HG03175 (cell line): ENCODE measurements around the gene THADA.

Experiments used
- ATAC-seq: cut with Tn5 transposase; IDR thresholded peaks from one replicate; pipeline ENCODE4 v1.9.1; 2021; ENCODE audit warnings: mild to moderate bottlenecking, moderate library complexity; ENCODE audit not compliant: unreplicated experiment

The THADA gene

DNA sequence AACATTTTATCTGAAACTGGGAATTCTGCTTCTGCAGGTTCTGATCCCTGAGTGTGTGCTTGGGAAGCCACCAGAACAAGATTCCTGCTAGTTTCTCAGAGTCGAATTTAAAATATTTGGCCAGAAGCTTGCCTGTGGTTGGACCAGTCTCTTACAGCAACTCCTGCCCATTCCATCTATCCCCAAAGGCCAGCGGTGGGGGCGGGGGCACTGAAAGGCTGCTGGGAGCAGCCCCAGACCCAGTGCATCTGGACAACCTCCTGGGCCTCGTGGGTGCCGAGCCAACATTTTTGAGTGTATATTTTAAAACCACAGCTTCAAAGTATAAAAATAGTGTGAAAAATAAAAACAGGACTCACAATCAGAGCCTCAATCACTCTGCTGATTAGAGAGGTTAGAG is 330.8 kb downstream of the THADA start:
- ATAC-seq, result no peak

DNA sequence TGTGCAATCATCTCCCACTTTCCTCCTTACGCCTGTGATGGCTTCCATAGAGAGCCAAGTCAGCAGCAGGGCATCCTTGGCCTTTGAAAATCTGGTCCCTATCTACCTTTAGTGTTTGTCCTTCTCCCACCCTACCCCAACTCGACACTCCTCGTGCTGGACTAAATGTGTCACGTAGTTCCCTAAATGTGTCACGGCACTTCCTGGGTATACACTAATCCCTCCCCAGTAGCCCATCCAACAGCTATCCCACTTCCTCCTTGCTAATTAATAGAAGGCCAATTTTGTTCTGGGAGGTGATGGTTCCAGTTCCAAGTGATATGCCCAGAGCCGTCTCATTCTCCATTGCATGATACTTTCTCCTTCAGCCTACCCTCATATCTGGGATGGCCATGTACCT is 332.9 kb downstream of the THADA start:
- no peak for ATAC-seq

DNA sequence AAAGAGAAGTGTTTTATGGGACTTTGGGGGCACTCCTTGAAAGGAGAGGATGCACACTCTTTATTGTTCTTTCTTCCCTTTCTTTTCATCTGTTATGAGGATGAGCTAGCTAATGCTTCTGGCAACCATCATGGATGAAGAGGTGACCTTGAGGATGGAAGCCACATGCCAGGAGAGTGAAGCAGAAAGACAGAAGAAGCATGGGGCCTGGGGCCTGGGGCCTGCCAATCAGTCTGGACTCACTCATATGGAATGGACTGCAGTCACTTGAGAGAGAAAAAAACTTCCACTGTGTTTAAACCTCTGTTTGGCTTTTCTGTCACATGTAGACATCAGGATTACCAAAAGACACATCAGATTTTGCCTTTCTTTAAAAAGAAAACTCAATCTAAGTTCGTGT is 333.6 kb downstream of the THADA start:
- no peak for ATAC-seq

DNA sequence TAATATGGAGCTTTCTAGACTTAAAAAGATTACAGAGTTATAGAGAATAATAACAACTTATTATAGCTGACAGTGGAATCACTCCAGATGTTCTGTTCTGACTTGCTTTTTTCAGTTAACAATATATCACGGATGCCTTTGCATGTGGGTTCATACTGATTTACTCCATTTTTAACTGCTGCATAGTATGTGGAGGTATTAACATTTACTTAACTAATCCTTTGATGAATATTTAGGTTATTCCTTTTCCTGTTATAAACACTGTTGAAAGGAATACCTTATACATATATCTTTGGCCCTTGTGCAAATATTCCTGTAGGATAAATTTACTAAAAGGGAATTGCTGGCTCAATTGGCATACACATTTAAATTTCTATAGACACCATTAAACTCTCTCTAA is 336.3 kb downstream of the THADA start:
- no peak for ATAC-seq

- no peak for ATAC-seq
These were observed 337.2 kb downstream of the THADA start for GRCh38 chr2:43258547-43259156.

DNA sequence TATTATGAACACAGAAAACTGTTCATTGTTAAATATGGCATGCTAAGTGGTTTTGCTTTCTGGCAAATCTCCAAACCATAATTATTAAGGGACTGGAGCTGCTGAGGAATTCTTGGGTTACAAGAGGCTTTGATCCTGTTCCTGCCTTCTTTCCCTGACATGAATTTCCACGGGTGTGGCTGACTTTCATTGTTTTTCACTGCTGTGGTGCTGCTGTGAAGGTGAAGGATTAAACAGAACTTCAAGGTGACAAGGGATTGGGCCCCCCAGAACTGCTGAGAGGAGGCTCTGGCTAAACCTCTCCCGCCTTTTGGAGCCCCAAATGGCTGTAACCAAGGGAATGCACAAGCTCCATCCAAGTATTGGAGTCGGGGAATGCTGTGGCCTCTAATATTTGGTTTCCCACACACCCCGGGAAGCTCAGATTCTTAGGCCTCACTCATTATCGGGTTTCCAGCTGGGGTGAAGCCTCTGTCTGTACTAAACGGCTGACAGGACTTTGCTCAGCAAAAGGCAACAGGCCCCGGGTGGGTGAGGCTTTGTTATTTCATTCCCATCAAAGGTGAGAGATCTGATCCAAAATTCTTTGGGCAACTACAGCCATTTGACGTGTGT is 340.4 kb downstream of the THADA start:
- ATAC-seq, result no peak

GRCh38 chr2:43254331-43254730 is 341.5 kb downstream of the THADA start:
- no peak for ATAC-seq

DNA sequence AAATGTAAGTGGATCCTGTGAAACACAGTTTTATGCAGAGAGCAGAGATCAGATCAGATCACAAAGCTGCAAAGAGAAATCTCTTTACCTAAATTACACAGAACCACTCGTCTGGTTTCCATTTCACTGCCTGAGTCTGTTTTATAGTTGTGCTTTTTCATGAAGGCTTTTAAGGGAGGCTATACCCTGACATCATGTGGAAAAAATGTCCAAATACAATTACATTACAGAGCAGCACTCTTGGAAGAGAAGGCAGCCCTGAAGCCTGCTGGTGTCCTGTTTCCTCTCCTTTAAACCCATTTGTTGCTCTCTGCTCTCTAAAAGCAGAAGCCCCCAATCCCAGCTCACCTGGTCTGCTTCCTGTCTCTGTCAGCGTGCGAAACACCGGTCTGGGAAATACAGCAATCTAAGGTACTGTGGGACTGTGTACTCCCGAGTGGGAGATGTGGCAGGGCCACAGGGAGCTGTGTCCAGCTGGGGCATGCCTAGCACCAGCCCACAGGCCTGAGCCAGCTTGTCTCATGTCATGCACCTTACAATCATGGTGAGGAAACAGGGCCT is 344.6 kb downstream of the THADA start:
- no peak for ATAC-seq

- ATAC-seq, result no peak
These were observed 345.8 kb downstream of the THADA start for GRCh38 chr2:43250015-43250414.

GRCh38 chr2:43248621-43249020 is 347.2 kb downstream of the THADA start:
- no peak for ATAC-seq

DNA sequence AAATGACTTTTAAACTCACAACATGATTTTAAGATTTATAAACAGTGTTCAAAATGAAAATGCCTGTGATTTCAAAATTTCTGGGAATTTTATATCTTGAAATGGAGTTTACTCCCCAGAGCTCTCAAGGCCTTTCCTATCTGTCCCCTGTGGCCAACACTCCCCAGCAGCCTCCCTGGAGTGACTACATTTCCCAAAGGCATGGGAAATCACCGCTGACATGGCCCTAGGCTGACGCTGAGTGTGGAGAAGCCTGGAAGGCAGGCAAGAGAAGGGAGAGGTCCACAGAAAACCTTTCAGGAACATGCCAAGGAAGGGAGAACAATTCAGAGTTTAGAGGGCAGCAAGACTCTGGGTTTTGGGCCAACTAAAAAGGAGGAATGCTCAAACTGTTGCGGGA is 349.2 kb downstream of the THADA start:
- no peak for ATAC-seq

DNA sequence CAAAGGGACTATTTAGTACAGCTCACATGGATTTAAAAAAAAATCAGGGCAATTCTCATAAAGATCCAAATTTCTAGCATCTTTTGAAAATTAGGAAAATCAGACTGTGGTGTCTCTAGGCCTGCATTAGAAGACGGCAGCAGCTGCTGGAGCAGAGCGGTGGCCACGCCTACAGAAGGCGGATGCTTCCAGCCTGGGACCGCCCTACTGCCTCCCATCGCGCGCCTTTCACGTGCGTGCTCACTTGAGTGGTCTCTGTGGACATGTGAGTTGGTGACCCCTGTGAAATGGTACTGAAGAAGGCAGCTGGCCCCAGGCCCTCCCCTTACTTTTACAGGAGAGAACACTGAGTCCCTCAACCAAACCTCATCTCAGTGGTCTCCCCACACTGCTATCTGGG is 354.3 kb downstream of the THADA start:
- no peak for ATAC-seq

DNA sequence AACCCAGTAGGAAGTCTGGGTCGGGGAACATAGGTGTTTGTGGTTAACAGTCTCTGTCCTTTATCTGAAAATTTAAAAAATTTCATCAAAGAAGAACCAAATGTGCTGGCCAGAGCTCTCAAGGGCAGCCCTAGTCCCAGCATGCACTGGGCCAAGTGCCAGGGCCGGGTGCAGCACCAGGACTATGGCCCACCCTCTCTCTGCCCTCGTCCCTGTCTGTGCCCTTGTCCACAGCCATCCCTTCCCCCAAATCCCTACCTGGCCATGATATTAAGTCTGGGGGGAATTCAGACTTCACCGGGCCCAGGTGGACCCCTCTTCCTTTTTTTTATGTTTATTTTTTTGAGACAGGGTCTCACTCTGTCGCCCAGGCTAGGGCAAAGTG is 355.1 kb downstream of the THADA start:
- no peak for ATAC-seq

DNA sequence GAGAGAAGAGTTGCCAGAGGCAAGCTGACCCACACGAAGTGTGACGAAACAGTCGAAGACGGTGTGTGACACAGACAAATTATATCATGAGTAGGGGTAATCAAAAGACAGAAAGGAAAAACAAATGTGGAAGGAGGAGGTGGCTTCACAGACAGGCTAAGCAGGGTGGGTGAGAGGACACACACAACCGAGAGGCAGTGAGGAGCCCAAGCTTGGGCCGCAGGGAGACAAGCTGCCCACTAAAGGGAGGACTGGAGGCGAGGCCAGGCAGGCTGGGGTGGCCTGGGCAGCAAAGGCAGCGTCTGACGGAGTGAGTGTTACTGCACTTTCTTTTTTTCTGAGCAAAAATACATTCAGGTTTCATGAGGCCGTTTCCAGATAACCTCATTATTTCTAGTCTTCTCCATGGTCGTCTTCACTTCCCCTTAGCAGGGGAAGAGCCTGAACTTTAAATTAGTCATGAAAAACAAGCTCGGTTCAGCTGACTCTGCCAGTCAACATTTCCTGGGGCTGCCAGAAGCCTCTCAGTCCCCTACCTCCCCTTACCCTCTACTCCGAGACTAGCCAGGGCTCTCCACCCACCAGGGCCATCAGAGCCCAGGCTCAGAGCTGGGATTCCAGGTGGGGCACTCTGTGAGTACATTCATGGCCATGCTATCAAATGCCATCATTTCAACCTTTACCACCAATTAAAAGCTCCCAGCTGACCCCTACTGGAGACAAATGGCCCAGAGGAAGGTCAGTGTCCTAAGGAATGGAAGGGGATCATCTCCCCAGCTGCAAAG is 355.7 kb downstream of the THADA start:
- no peak for ATAC-seq

GRCh38 chr2:43238813-43239212 is 357.0 kb downstream of the THADA start:
- ATAC-seq, result no peak

DNA sequence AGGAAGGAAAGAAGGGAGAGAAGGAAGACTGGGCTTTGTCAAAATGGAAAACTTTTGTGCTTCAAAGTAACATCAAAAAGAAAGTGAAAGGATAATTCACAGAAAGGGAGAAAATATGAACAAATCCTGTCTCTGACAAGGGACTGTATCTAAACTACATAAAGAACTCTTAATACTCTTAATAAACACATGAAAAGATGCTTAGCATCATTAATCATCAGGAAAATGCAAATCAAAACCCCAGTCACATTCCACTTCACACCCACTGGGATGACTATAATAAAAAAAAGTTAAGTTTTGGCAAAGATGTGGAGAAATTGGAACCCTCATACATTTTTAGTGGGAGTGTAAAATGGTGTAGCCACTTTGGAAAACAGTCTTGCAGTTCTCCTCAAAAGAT is 357.7 kb downstream of the THADA start:
- ATAC-seq, result no peak

DNA sequence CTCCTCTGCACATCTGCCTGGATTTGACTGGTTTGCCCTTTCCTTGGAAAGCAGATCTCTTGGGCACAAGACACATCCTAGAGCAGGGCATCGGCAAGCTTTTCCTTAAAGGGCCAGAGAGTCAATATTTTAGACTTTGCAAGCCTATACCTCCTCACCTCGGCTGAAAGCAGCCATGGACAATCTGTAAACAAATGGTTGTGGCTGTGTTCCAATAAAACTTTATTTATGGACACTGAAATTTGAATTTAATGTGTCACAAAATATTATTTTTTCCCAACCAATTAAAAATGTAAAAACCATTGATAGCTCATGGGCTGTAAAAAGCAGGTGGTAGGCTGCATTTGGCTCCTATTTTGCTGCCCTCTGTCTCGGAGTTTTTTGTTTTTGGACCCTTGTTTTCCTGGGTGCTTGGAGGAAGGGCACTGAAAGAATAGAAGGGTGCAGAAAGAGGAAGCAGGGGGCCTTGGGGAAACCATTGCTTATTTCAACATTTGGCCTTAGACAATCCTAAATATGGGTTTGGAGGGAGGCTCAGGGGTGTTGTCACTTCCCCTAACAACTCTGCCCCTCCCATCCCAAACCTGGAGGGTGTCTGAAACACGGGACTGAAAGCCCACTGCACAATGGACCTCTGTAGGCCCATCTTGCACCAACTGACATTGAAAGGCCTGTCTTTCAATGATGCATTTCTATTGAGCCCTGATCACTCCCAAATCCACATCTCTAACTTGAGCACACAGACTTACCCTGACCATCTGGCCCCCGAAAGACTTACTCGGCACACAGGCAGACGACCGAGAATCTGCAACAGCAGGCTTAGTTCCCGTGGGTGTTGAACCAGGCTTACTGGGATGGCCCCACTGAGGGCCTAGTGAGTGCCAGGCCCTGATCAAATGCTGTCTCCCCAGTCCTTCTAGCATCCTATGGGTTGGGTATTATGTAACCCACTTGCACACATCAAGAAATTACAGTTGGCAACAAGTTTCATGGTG is 362.3 kb downstream of the THADA start:
- no peak for ATAC-seq

DNA sequence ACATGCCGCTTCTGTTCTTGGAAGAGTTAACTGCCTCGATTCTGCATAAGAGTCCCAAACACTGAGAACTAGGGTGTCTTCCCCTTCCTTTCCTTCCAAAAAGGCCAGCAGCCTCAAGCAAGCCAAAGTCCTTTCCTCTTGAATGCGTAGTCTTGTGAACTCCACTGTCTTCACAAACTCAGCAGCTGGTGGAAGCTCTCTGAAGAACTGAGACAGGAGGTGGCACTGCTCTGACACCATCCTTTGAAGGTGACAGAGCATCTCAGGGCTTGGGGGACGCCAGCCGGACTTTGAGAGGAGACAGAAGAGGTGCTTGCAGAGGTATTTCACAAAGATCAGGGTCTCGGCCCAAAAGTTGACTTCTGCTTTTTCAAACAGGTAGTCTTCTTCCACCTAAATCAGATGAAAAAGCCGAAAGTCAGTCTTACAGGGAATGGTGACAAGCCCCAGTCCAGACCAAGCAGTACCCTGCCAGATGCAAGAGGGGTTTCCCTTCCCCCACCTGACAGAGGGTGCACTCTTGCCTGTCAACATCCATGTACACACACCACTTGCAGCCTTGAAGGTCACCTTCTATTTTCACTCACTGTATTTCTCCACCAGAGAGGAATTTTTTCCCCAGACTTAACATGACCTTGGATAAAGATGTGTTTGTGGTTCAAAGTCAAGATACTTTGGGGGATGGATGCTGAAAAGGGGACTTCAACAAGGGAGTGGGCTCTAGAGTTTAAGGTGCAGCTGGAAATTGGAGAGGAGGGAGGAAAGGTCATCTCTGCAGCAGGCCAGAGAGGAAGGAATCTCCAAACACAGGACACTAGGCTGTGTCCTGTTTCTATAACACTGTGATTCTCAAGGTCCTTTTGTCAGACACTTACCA is 364.6 kb downstream of the THADA start:
- ATAC-seq, result no peak

- ATAC-seq, result no peak
These were observed 365.4 kb downstream of the THADA start for GRCh38 chr2:43230351-43230885.
